ENCODE data around the gene PACS1.

The PACS1 gene

DNA sequence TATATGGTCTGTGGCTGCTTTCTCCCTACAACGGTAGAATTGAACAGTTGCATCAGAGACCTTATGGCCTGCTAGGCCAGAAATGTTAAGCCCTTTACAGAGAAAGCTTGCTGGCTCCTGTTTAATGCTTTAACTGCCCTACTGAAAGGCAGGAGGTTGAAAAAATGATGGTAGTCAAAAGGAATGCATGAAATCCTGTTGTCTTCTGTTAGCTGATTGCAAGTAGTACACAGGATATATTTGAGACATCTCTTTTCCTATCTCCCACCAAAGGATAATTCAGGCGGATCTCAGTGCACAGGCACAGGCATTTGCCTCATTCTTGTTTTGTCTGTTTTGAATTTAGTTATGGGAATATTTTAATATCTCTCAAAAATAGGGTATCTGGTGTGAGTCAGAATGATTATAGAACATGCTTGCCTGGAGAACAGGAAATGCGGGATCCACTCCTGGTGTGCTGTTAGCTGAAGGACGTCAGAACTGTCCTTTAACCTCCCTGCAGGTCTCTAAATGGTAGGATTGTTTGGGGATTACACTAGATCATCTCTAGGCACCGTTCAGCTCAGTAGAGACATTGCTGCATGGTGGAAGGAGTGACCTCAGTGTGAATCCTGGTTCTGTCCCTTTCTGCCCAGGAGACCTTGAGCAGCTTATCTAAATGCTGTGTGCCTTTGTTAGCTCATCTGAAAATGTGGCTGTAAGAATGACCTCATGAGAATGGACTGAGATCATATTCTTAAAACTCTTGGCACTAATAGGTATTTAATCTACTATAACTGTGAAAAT lies 49.5 kb downstream of the PACS1 start:
- peak overlapping the region; percentile 33; the same call in 1 of the 2 replicates for H3K9ac ChIP-seq (ENCODE audit: low read length)
- no peak overlapping the region for H3K4me3 ChIP-seq (ENCODE audit: low read depth, low read length, poor library complexity, severe bottlenecking)
- peak overlapping the region; percentile 25 for H3K4me2 ChIP-seq (ENCODE audit: low read length)
- no peaks in the 10 kb centered on the region for H3K9me3 ChIP-seq (ENCODE audit: low read length)
- TF ChIP-seq, protein P1, sequence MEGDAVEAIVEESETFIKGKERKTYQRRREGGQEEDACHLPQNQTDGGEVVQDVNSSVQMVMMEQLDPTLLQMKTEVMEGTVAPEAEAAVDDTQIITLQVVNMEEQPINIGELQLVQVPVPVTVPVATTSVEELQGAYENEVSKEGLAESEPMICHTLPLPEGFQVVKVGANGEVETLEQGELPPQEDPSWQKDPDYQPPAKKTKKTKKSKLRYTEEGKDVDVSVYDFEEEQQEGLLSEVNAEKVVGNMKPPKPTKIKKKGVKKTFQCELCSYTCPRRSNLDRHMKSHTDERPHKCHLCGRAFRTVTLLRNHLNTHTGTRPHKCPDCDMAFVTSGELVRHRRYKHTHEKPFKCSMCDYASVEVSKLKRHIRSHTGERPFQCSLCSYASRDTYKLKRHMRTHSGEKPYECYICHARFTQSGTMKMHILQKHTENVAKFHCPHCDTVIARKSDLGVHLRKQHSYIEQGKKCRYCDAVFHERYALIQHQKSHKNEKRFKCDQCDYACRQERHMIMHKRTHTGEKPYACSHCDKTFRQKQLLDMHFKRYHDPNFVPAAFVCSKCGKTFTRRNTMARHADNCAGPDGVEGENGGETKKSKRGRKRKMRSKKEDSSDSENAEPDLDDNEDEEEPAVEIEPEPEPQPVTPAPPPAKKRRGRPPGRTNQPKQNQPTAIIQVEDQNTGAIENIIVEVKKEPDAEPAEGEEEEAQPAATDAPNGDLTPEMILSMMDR (IDR thresholded peaks at IDR 0.05; ENCODE audit: low read length): no peak
- TF ChIP-seq EZH2 (IDR thresholded peaks at IDR 0.05; ENCODE audit: borderline replicate concordance, low read length): no peak
- peaks cover 63% of the 10 kb centered on the region for H3K4me1 ChIP-seq (ENCODE audit: insufficient read depth, low read length, severe bottlenecking)
- H3K27me3 ChIP-seq (ENCODE audit: insufficient read depth, low read length): no peaks in the 10 kb centered on the region
- H3K9me2 ChIP-seq (ENCODE audit: low read depth, low read length): no peaks in the 10 kb centered on the region
- peaks cover 7% of the 10 kb centered on the region; the same call in 1 of the 2 replicates for H3K36me3 ChIP-seq (ENCODE audit: insufficient read depth, low read length)
- no peaks in the 10 kb centered on the region for H3F3A ChIP-seq (ENCODE audit: insufficient read depth, low read length)
- H2AFZ ChIP-seq (ENCODE audit: low read length): no peak overlapping the region
- peak overlapping the region; percentile 59 for H3K27ac ChIP-seq (ENCODE audit: low read depth, low read length, poor library complexity, severe bottlenecking)
- no peaks in the 10 kb centered on the region for H4K20me1 ChIP-seq (ENCODE audit: insufficient read depth, low read length)
- peaks cover 25% of the 10 kb centered on the region for H3K79me2 ChIP-seq (ENCODE audit: insufficient read depth, low read length)

DNA sequence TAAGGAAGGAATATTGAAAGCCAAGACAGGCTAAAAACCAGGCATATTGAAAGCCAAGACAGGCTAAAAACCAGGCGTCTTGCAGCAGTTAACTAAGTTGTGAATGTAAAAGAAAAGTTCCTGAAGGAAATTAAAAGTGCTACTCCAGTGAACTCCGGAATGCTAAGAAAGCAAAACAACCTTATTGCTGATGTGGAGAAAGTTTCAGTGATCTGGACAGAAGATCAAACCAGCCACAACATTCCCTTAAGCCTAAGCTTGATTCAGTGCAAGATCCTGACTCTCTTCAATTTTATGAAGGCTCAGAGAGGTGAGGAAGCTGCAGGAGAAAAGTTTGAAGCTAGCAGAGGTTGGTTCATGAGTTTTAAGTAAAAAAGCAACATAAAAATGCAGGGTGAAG lies 51.4 kb downstream of the PACS1 start:
- H3K36me3 ChIP-seq (ENCODE audit: insufficient read depth, low read length): peaks cover 7% of the 10 kb centered on the region; the same call in 1 of the 2 replicates
- H4K20me1 ChIP-seq (ENCODE audit: insufficient read depth, low read length): no peaks in the 10 kb centered on the region
- H3K4me2 ChIP-seq (ENCODE audit: low read length): no peak overlapping the region
- H3K4me1 ChIP-seq (ENCODE audit: insufficient read depth, low read length, severe bottlenecking): peaks cover 63% of the 10 kb centered on the region
- H3K4me3 ChIP-seq (ENCODE audit: low read depth, low read length, poor library complexity, severe bottlenecking): no peak overlapping the region
- peaks cover 25% of the 10 kb centered on the region for H3K79me2 ChIP-seq (ENCODE audit: insufficient read depth, low read length)
- H2AFZ ChIP-seq (ENCODE audit: low read length): no peak overlapping the region
- H3K27ac ChIP-seq (ENCODE audit: low read depth, low read length, poor library complexity, severe bottlenecking): no peak overlapping the region
- no peaks in the 10 kb centered on the region for H3K9me3 ChIP-seq (ENCODE audit: low read length)
- no peak overlapping the region for H3K9ac ChIP-seq (ENCODE audit: low read length)
- TF ChIP-seq, protein P1 (IDR thresholded peaks at IDR 0.05; ENCODE audit: low read length): no peak
- no peak for TF ChIP-seq EZH2 (IDR thresholded peaks at IDR 0.05; ENCODE audit: borderline replicate concordance, low read length)
- H3K27me3 ChIP-seq (ENCODE audit: insufficient read depth, low read length): no peaks in the 10 kb centered on the region
- no peaks in the 10 kb centered on the region for H3F3A ChIP-seq (ENCODE audit: insufficient read depth, low read length)
- no peaks in the 10 kb centered on the region for H3K9me2 ChIP-seq (ENCODE audit: low read depth, low read length)

DNA sequence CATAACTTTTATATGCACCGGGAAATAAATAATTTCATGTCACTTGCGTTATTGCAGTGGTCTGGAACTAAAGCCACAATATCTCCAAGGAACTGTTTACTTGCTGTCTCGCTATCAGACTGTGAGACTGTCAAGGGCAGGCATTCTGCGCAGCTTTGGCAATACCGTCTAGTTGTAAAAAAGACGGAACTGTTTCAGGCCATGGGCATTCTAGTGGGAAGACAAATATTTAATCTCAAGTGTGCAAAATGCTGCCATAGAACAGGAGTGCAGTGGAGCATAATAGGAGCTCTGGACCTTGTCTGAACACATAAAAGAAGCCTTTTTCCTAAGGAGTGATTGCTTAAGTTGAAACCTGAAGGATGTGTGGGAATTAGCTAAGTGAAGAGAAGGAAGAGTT lies 53.8 kb downstream of the PACS1 start:
- Histone ChIP-seq H3K27me3 (ENCODE audit: insufficient read depth, low read length) (no peaks in the 10 kb centered on the region), H4K20me1 (ENCODE audit: insufficient read depth, low read length) (no peaks in the 10 kb centered on the region), H3K4me3 (ENCODE audit: low read depth, low read length, poor library complexity, severe bottlenecking) (no peak overlapping the region), H3K9me3 (ENCODE audit: low read length) (no peaks in the 10 kb centered on the region), H3K9me2 (ENCODE audit: low read depth, low read length) (no peaks in the 10 kb centered on the region), H3K27ac (ENCODE audit: low read depth, low read length, poor library complexity, severe bottlenecking) (peak overlapping the region; percentile 96), H3K9ac (ENCODE audit: low read length) (no peak overlapping the region; the same call in 1 of the 2 replicates), H3F3A (ENCODE audit: insufficient read depth, low read length) (no peaks in the 10 kb centered on the region), H3K36me3 (ENCODE audit: insufficient read depth, low read length) (peaks cover 7% of the 10 kb centered on the region; the same call in 1 of the 2 replicates), H3K4me2 (ENCODE audit: low read length) (no peak overlapping the region; the same call in 1 of the 2 replicates), H3K4me1 (ENCODE audit: insufficient read depth, low read length, severe bottlenecking) (peaks cover 66% of the 10 kb centered on the region), H3K79me2 (ENCODE audit: insufficient read depth, low read length) (peaks cover 20% of the 10 kb centered on the region), H2AFZ (ENCODE audit: low read length) (no peak overlapping the region)
- TF ChIP-seq EZH2 (IDR thresholded peaks at IDR 0.05; ENCODE audit: borderline replicate concordance, low read length): no peak
- TF ChIP-seq, protein P1 (IDR thresholded peaks at IDR 0.05; ENCODE audit: low read length): no peak

Measured in OCI-LY1 (cell line).